ENCODE results near the gene MTHFD1L.

DNA sequence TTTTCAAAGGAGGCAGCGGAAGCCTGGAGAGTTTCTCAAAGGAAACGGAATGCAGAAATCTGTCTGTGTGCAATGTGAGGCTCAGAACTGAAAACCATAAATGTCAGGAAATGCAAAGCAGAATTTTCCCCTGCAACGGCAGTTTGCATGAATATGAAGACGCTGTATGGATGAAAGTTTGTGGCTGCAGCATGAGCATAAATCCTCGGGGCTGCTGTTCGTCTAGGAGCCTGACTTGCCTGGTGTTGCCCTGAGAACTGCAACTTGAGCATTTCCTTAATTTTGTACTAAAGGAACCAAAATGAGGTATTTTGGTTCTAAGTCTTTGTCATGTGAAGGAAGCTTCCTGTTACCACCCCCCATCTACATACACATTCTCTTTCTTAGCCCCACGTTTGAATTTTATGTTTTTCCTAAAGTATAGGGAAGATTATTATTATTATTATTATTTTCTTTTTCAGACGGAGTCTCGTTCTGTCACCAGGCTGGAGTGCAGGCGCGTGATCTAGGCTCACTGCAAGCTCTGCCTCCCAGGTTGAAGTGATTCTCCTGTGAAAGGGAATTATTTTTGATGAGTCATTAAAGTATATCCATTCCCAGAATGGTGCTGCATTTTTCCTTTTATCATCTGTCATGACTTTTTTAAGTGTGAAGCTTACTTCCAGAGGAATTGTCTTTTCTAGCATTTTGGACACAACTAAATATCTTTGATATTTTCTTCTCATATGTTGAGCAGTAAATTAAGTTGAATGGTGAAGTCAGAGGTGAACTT, 33.1 kb downstream of the MTHFD1L start:
- TF ChIP-seq, protein P1, sequence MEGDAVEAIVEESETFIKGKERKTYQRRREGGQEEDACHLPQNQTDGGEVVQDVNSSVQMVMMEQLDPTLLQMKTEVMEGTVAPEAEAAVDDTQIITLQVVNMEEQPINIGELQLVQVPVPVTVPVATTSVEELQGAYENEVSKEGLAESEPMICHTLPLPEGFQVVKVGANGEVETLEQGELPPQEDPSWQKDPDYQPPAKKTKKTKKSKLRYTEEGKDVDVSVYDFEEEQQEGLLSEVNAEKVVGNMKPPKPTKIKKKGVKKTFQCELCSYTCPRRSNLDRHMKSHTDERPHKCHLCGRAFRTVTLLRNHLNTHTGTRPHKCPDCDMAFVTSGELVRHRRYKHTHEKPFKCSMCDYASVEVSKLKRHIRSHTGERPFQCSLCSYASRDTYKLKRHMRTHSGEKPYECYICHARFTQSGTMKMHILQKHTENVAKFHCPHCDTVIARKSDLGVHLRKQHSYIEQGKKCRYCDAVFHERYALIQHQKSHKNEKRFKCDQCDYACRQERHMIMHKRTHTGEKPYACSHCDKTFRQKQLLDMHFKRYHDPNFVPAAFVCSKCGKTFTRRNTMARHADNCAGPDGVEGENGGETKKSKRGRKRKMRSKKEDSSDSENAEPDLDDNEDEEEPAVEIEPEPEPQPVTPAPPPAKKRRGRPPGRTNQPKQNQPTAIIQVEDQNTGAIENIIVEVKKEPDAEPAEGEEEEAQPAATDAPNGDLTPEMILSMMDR (IDR thresholded peaks at IDR 0.05): no peak
- no peak for TF ChIP-seq EZH2 (IDR thresholded peaks at IDR 0.05)
